HG03439 (cell line): ENCODE measurements around the gene TAF4B.
"Not testable (repeated sequence)": the region's sequence is repeated elsewhere in the genome, so short reads cannot be mapped to it uniquely, and the experiment has no call there.

Experiments used
- ATAC-seq: cut with Tn5 transposase; IDR thresholded peaks from one replicate; pipeline ENCODE4 v1.9.1; 2021; ENCODE audit warnings: mild to moderate bottlenecking, moderate library complexity; ENCODE audit not compliant: unreplicated experiment

TAF4B gene

GRCh38 chr18:26421931-26422330 is 195.7 kb downstream of the TAF4B start:
- ATAC-seq = no peak

- peak; percentile 78 for ATAC-seq
These were observed 196.4 kb downstream of the TAF4B start for GRCh38 chr18:26422472-26423162.

- no peak for ATAC-seq
These were observed 198.3 kb downstream of the TAF4B start for GRCh38 chr18:26424428-26425147.

- no peak for ATAC-seq
These were observed 198.9 kb downstream of the TAF4B start for GRCh38 chr18:26425148-26425531.

GRCh38 chr18:26429535-26430226 is 203.4 kb downstream of the TAF4B start:
- ATAC-seq = no peak

- no peak for ATAC-seq
These were observed 206.6 kb downstream of the TAF4B start for GRCh38 chr18:26432651-26433424.

GRCh38 chr18:26434887-26435286 is 208.6 kb downstream of the TAF4B start:
- ATAC-seq = no peak

GRCh38 chr18:26435415-26436095 is 209.3 kb downstream of the TAF4B start:
- ATAC-seq = no peak

GRCh38 chr18:26436176-26437051 is 210.2 kb downstream of the TAF4B start:
- no peak for ATAC-seq

GRCh38 chr18:26437634-26438033 is 211.4 kb downstream of the TAF4B start:
- not testable (repeated sequence) for ATAC-seq

- peak; percentile 99 for ATAC-seq
These were observed 212.7 kb downstream of the TAF4B start for GRCh38 chr18:26438980-26439379.

GRCh38 chr18:26439537-26439936 is 213.3 kb downstream of the TAF4B start:
- no peak for ATAC-seq

- ATAC-seq = no peak
These were observed 214.4 kb downstream of the TAF4B start for GRCh38 chr18:26440644-26441043.
